Breast epithelium (tissue), 3 donors: ENCODE data around the gene EIF3K.

ENCODE experiments used
- POLR2A ChIP-seq: fragments of 450-650 bp; IDR thresholded peaks from one replicate; pipeline ENCODE4 v1.6.1; 2016; ENCODE audit warnings: antibody characterized with exemption, mild to moderate bottlenecking, moderate library complexity
- TF ChIP-seq, protein P1 (sequence below), 3 donors: fragments of 450-650 bp; IDR thresholded peaks; one replicate each; pipeline ENCODE4 v1.5.1; 2016 to 2017; ENCODE audit warnings: antibody characterized with exemption in 3 of 3, mild to moderate bottlenecking in 3 of 3, moderate library complexity in 3 of 3

DNA sequence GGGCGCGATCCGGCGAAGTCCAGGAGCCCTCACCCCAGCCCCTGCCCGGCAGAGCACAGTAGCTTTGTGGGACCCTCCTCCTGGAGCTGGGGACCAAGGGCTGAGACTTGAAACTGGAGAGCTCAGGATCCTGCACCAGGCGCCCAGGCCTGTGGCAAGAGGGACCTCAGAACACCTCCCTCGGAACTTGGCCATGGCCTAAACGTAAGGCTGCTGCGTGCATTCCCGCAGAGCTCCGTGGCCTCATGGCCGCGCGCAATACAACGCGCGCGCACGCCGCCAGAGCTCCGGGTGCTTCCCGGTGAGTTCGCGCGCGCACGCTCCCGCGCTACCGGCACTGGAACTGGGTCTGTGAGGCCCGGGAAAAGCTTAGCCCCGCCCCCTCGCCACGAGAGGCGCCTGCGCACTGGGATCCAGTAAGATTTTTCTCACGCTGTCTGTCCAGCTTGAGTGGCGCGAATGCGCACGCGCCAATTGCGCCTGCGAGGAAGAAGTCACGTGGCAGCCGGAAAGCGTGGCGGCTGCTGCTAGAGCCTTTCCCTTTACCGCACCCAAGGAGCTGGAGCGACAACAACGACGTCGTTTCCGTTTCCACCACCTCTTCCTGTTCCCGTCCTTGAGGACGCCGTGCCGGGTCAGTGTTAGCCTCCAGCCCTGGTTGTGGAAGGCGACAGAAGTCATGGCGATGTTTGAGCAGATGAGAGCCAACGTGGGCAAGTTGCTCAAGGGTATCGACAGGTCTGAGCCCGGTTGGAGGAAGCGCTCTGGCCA is at the start of gene EIF3K:
- TF ChIP-seq, protein P1, sequence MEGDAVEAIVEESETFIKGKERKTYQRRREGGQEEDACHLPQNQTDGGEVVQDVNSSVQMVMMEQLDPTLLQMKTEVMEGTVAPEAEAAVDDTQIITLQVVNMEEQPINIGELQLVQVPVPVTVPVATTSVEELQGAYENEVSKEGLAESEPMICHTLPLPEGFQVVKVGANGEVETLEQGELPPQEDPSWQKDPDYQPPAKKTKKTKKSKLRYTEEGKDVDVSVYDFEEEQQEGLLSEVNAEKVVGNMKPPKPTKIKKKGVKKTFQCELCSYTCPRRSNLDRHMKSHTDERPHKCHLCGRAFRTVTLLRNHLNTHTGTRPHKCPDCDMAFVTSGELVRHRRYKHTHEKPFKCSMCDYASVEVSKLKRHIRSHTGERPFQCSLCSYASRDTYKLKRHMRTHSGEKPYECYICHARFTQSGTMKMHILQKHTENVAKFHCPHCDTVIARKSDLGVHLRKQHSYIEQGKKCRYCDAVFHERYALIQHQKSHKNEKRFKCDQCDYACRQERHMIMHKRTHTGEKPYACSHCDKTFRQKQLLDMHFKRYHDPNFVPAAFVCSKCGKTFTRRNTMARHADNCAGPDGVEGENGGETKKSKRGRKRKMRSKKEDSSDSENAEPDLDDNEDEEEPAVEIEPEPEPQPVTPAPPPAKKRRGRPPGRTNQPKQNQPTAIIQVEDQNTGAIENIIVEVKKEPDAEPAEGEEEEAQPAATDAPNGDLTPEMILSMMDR (IDR thresholded peaks at IDR 0.05), result no peak
- peak; percentile 12 for TF ChIP-seq POLR2A
